Gastrocnemius medialis (tissue), 4 donors: ENCODE results near the gene RND1.

Source experiments
- POLR2A ChIP-seq, 2 donors: fragments of 450-650 bp; IDR thresholded peaks; one replicate each; pipeline ENCODE4 v1.6.1; 2017; ENCODE audit warnings: antibody characterized with exemption in 2 of 2, mild to moderate bottlenecking in 2 of 2, moderate library complexity in 2 of 2
- TF ChIP-seq, protein P1 (sequence below), 5 experiments: fragments of 450-650 bp in 3 of 5; fragments of 200-600 bp in 2 of 5; sonication (generic) in 2 of 5; IDR thresholded peaks in 4 of 5; conservative IDR thresholded peaks in 1 of 5; 1 replicate in 4 of 5; 2 replicates in 1 of 5; pipeline ENCODE4 v1.5.1; 2016 to 2019; ENCODE audit warnings: antibody characterized with exemption in 5 of 5, mild to moderate bottlenecking in 3 of 5, moderate library complexity in 3 of 5

GRCh38 chr12:48865281-48866051, at the start of gene RND1:
- TF ChIP-seq, protein P1, sequence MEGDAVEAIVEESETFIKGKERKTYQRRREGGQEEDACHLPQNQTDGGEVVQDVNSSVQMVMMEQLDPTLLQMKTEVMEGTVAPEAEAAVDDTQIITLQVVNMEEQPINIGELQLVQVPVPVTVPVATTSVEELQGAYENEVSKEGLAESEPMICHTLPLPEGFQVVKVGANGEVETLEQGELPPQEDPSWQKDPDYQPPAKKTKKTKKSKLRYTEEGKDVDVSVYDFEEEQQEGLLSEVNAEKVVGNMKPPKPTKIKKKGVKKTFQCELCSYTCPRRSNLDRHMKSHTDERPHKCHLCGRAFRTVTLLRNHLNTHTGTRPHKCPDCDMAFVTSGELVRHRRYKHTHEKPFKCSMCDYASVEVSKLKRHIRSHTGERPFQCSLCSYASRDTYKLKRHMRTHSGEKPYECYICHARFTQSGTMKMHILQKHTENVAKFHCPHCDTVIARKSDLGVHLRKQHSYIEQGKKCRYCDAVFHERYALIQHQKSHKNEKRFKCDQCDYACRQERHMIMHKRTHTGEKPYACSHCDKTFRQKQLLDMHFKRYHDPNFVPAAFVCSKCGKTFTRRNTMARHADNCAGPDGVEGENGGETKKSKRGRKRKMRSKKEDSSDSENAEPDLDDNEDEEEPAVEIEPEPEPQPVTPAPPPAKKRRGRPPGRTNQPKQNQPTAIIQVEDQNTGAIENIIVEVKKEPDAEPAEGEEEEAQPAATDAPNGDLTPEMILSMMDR (IDR thresholded peaks at IDR 0.05 in 4 of 5, conservative IDR thresholded peaks at IDR 0.05 in 1 of 5), result no peak
- peak; percentile 76 to 94 for TF ChIP-seq POLR2A (IDR thresholded peaks at IDR 0.05)
